Neural crest cell (in vitro differentiated cells): ENCODE data around the gene DTNB. TPM values are rescaled to one million over a fixed set of nuclear protein-coding genes. Genes with fewer than 3 reads are reported as not detected.
A peak's percentile ranks its signal among the peaks of the same experiment; 100 is the strongest.

Source experiments
- DNase-seq: peaks from one replicate; pipeline ENCODE4 v3.0.0; 2021; ENCODE audit warnings: low read depth, mixed read lengths, low spot score
- H3K27ac Mint-ChIP-seq: one replicate; pipeline ENCODE4 v1.8.0; 2021; ENCODE audit warnings: mild to moderate bottlenecking, mixed read lengths; ENCODE audit not compliant: unreplicated experiment
- H3K27me3 Mint-ChIP-seq: 2 replicates; pipeline ENCODE4 v1.8.0; 2021; ENCODE audit warnings: low read depth, mild to moderate bottlenecking, mixed read lengths
- H3K36me3 Mint-ChIP-seq: 2 replicates; pipeline ENCODE4 v1.8.0; 2021; ENCODE audit warnings: low read depth, mild to moderate bottlenecking, mixed read lengths
- H3K4me1 Mint-ChIP-seq: 2 replicates; pipeline ENCODE4 v1.8.0; 2021; ENCODE audit warnings: mixed read lengths
- H3K4me3 Mint-ChIP-seq: one replicate; pipeline ENCODE4 v1.8.0; 2021; ENCODE audit warnings: mild to moderate bottlenecking, mixed read lengths
- H3K9me3 Mint-ChIP-seq: 2 replicates; pipeline ENCODE4 v1.8.0; 2021; ENCODE audit warnings: mixed read lengths
- CTCF ChIP-seq: fragments of 200-600 bp; sonication (generic); conservative IDR thresholded peaks from 2 replicates; pipeline ENCODE4 v1.5.0; 2021; ENCODE audit warnings: antibody characterized with exemption, mild to moderate bottlenecking
- total RNA-seq: library from RNA; stranded (reverse); gene quantifications from 2 replicates; pipeline ENCODE4 v1.2.1, GENCODE V29; 2021

DTNB gene
- total RNA-seq, 1 donor from 2014 or later, result 29.5 TPM

- peaks cover 35% of the 10 kb centered on the region for H3K4me1 Mint-ChIP-seq
- H3K4me3 Mint-ChIP-seq, result no peak overlapping the region
- H3K27ac Mint-ChIP-seq, result peak overlapping the region; percentile 84
- no peaks in the 10 kb centered on the region for H3K9me3 Mint-ChIP-seq
- no peaks in the 10 kb centered on the region for H3K27me3 Mint-ChIP-seq
- H3K36me3 Mint-ChIP-seq, result peaks cover 5% of the 10 kb centered on the region
- DNase-seq, result no peak
- no peak for TF ChIP-seq CTCF
Measured at GRCh38 chr2:25372405-25373268, 300.7 kb downstream of the DTNB start.

GRCh38 chr2:25371253-25372241 is 301.8 kb downstream of the DTNB start:
- Mint-ChIP-seq H3K27me3 (no peaks in the 10 kb centered on the region), H3K9me3 (no peaks in the 10 kb centered on the region), H3K27ac (no peak overlapping the region), H3K4me1 (peaks cover 26% of the 10 kb centered on the region), H3K4me3 (no peak overlapping the region), H3K36me3 (no peaks in the 10 kb centered on the region)
- DNase-seq, result no peak
- no peak for TF ChIP-seq CTCF

- TF ChIP-seq CTCF, result no peak
- H3K27me3 Mint-ChIP-seq, result no peaks in the 10 kb centered on the region
- H3K27ac Mint-ChIP-seq, result no peak overlapping the region
- no peaks in the 10 kb centered on the region for H3K36me3 Mint-ChIP-seq
- H3K9me3 Mint-ChIP-seq, result no peaks in the 10 kb centered on the region
- H3K4me1 Mint-ChIP-seq, result peaks cover 20% of the 10 kb centered on the region
- H3K4me3 Mint-ChIP-seq, result no peak overlapping the region
- no peak for DNase-seq
Measured at GRCh38 chr2:25369876-25370275, 303.5 kb downstream of the DTNB start.

GRCh38 chr2:25369439-25369838 is 303.9 kb downstream of the DTNB start:
- H3K4me1 Mint-ChIP-seq, result peaks cover 20% of the 10 kb centered on the region
- no peak for TF ChIP-seq CTCF
- H3K4me3 Mint-ChIP-seq, result no peak overlapping the region
- H3K9me3 Mint-ChIP-seq, result no peaks in the 10 kb centered on the region
- H3K27me3 Mint-ChIP-seq, result no peaks in the 10 kb centered on the region
- H3K36me3 Mint-ChIP-seq, result no peaks in the 10 kb centered on the region
- no peak for DNase-seq
- H3K27ac Mint-ChIP-seq, result no peak overlapping the region

- H3K36me3 Mint-ChIP-seq, result no peaks in the 10 kb centered on the region
- H3K4me1 Mint-ChIP-seq, result peaks cover 20% of the 10 kb centered on the region
- TF ChIP-seq CTCF, result no peak
- no peak overlapping the region for H3K4me3 Mint-ChIP-seq
- H3K27me3 Mint-ChIP-seq, result no peaks in the 10 kb centered on the region
- no peak overlapping the region for H3K27ac Mint-ChIP-seq
- no peaks in the 10 kb centered on the region for H3K9me3 Mint-ChIP-seq
- DNase-seq, result no peak
Measured at GRCh38 chr2:25368660-25369059, 304.7 kb downstream of the DTNB start.
